SK-N-SH (cell line): ENCODE results near the gene PAPLN. TPM values are rescaled to one million over a fixed set of nuclear protein-coding genes. Genes with fewer than 3 reads are reported as not detected.

Experiments used
- CTCF ChIA-PET: fragments of 300-600, 350-600 bp; formaldehyde crosslinking; extraction: SDS; loops from one replicate; lab custom pipeline; 2021; lab: Yijun Ruan, JAX
- POLR2A ChIA-PET: fragments of 350-600 bp; sonication (Branson Sonifier 250); formaldehyde crosslinking; extraction: SDS; loops from one replicate; lab custom pipeline; 2020; ENCODE audit warnings: antibody characterized with exemption, inconsistent platforms; lab: Yijun Ruan, JAX
- DNase-seq: peaks from one replicate; pipeline ENCODE4 v3.0.0; 2012
- H2AFZ ChIP-seq: fragments of 200-600 bp; sonication (generic); 2 replicates; pipeline ENCODE4 v1.8.1; 2016; ENCODE audit warnings: antibody characterized with exemption, mild to moderate bottlenecking, low read depth
- H3F3A ChIP-seq: fragments of 200-600 bp; sonication (generic); replicated peaks from 2 replicates; pipeline ENCODE3; 2016; ENCODE audit warnings: antibody characterized with exemption, mild to moderate bottlenecking; ENCODE audit not compliant: insufficient read depth
- H3K27ac ChIP-seq, 2 experiments: fragments of 200-500 bp in 1 of 2; fragments of 200-600 bp in 1 of 2; sonication (Bioruptor generic) in 1 of 2; sonication (generic), shearing (Covaris generic) in 1 of 2; 2 replicates each; pipeline versions ENCODE4 v1.5.1 to v1.6.1; 2014 to 2016; ENCODE audit warnings: low read depth in 2 of 2, inconsistent platforms in 1 of 2, low read length in 1 of 2, mild to moderate bottlenecking in 1 of 2, mixed read lengths in 1 of 2
- H3K27me3 ChIP-seq: fragments of 200-600 bp; sonication (generic), shearing (Covaris generic); 2 replicates; pipeline ENCODE4 v1.6.1; 2016; ENCODE audit warnings: mixed run types; ENCODE audit not compliant: insufficient read depth
- H3K36me3 ChIP-seq, 2 experiments: fragments of 200-500 bp in 1 of 2; fragments of 200-600 bp in 1 of 2; sonication (Bioruptor generic) in 1 of 2; sonication (generic) in 1 of 2; replicated peaks in 1 of 2; 2 replicates each; pipeline versions ENCODE3 to v1.5.1; 2014 to 2016; ENCODE audit warnings: low read length in 1 of 2, mild to moderate bottlenecking in 1 of 2; ENCODE audit not compliant: insufficient read depth in 2 of 2, control insufficient read depth in 1 of 2
- H3K4me1 ChIP-seq, 2 experiments: fragments of 200-500 bp in 1 of 2; fragments of 200-600 bp in 1 of 2; sonication (Bioruptor generic) in 1 of 2; sonication (generic), shearing (Covaris generic) in 1 of 2; 2 replicates each; pipeline versions ENCODE4 v1.5.1 to v1.6.1; 2014 to 2016; ENCODE audit warnings: low read depth in 1 of 2, low read length in 1 of 2, mixed run types in 1 of 2; ENCODE audit not compliant: insufficient read depth in 2 of 2, control insufficient read depth in 1 of 2
- H3K4me2 ChIP-seq: fragments of 200-600 bp; sonication (generic), shearing (Covaris generic); 2 replicates; pipeline ENCODE4 v1.6.1; 2017; ENCODE audit warnings: mixed run types
- H3K4me3 ChIP-seq, 2 experiments: fragments of 200-500 bp in 1 of 2; fragments of 200-600 bp in 1 of 2; sonication (Bioruptor generic) in 1 of 2; sonication (generic), shearing (Covaris generic) in 1 of 2; 2 replicates each; pipeline versions ENCODE4 v1.5.1 to v1.8.1; 2014 to 2016; ENCODE audit warnings: low read depth in 2 of 2, inconsistent platforms in 1 of 2, low read length in 1 of 2, mild to moderate bottlenecking in 1 of 2, mixed read lengths in 1 of 2, moderate library complexity in 1 of 2
- H3K79me2 ChIP-seq: fragments of 200-600 bp; sonication (generic); 2 replicates; pipeline ENCODE4 v1.8.1; 2017; ENCODE audit warnings: mild to moderate bottlenecking; ENCODE audit not compliant: insufficient read depth
- H3K9ac ChIP-seq: fragments of 200-600 bp; sonication (generic); 2 replicates; pipeline ENCODE4 v1.6.1; 2017; ENCODE audit warnings: mixed run types
- H3K9me2 ChIP-seq: fragments of 200-600 bp; sonication (generic); 2 replicates; pipeline ENCODE4 v1.6.1; 2017; ENCODE audit warnings: mixed run types
- H3K9me3 ChIP-seq: fragments of 200-600 bp; sonication (generic); 2 replicates; pipeline ENCODE4 v1.6.1; 2017; ENCODE audit warnings: mixed run types, mild to moderate bottlenecking, moderate library complexity
- H4K20me1 ChIP-seq: fragments of 200-600 bp; sonication (generic); 2 replicates; pipeline ENCODE4 v1.6.1; 2017; ENCODE audit warnings: mild to moderate bottlenecking, mixed run types; ENCODE audit not compliant: insufficient read depth
- CHD2 ChIP-seq: fragments of 150-350 bp; IDR thresholded peaks from 2 replicates; pipeline ENCODE4 v1.6.1; 2018; ENCODE audit warnings: low read length; ENCODE audit not compliant: partially characterized antibody
- CTCF ChIP-seq: fragments of 200-600 bp; sonication (generic); IDR thresholded peaks from 2 replicates; pipeline ENCODE4 v1.6.1; 2017; ENCODE audit warnings: antibody characterized with exemption, mild to moderate bottlenecking, moderate library complexity
- ELF1 ChIP-seq: IDR thresholded peaks from 2 replicates; pipeline ENCODE4 v1.4.0; 2012
- EP300 ChIP-seq, 2 experiments: IDR thresholded peaks; 2 replicates each; pipeline versions ENCODE4 v1.4.0 to v1.6.1; 2012; ENCODE audit warnings: borderline replicate concordance in 1 of 2, low read depth in 1 of 2, low read length in 1 of 2
- EZH2phosphoT487 ChIP-seq: fragments of 200-600 bp; sonication (generic); IDR thresholded peaks from 2 replicates; pipeline ENCODE4 v1.6.1; 2017; ENCODE audit warnings: low read depth, mixed run types, mild to moderate bottlenecking, antibody characterized with exemption, moderate library complexity, borderline replicate concordance
- FOSL2 ChIP-seq: IDR thresholded peaks from 2 replicates; pipeline ENCODE4 v1.4.0; 2012; ENCODE audit warnings: low read depth, mild to moderate bottlenecking, moderate library complexity, borderline replicate concordance
- FOXM1 ChIP-seq: IDR thresholded peaks from 2 replicates; pipeline ENCODE4 v1.4.0; 2012; ENCODE audit warnings: low read depth, mild to moderate bottlenecking
- GABPA ChIP-seq: IDR thresholded peaks from 2 replicates; pipeline ENCODE4 v1.4.0; 2012; ENCODE audit warnings: low read depth, mild to moderate bottlenecking
- GATA2 ChIP-seq: sonication (generic); formaldehyde crosslinking; IDR thresholded peaks from 2 replicates; pipeline ENCODE4 v1.5.0; 2020; ENCODE audit warnings: mild to moderate bottlenecking, missing genetic modification reagents
- MXI1 ChIP-seq: IDR thresholded peaks from 2 replicates; pipeline ENCODE4 v1.6.1; 2012; ENCODE audit warnings: mild to moderate bottlenecking, low read depth, low read length, improper control_type of control experiment
- NFIC ChIP-seq: IDR thresholded peaks from 2 replicates; pipeline ENCODE4 v1.4.0; 2012; ENCODE audit warnings: borderline replicate concordance
- NRF1 ChIP-seq: IDR thresholded peaks from 2 replicates; pipeline ENCODE4 v1.6.1; 2012; ENCODE audit warnings: low read depth, mild to moderate bottlenecking, low read length
- PBX3 ChIP-seq: IDR thresholded peaks from 2 replicates; pipeline ENCODE4; 2012
- POLR2AphosphoS5 ChIP-seq: IDR thresholded peaks from 2 replicates; pipeline ENCODE4 v1.6.1; 2012; ENCODE audit warnings: low read depth, low read length
- RAD21 ChIP-seq: IDR thresholded peaks from 2 replicates; pipeline ENCODE4 v1.6.1; 2012; ENCODE audit warnings: mild to moderate bottlenecking, low read length
- REST ChIP-seq: IDR thresholded peaks from 2 replicates; pipeline ENCODE4 v1.6.1; 2012; ENCODE audit warnings: mild to moderate bottlenecking, low read depth, low read length, moderate library complexity
- RFX5 ChIP-seq: IDR thresholded peaks from 2 replicates; pipeline ENCODE4 v1.6.1; 2012; ENCODE audit warnings: mild to moderate bottlenecking, improper control_type of control experiment, low read length
- RXRA ChIP-seq: IDR thresholded peaks from 2 replicates; pipeline ENCODE4 v1.4.0; 2012; ENCODE audit warnings: low read depth, mild to moderate bottlenecking, borderline replicate concordance
- USF2 ChIP-seq: fragments of 150-350 bp; IDR thresholded peaks from 2 replicates; pipeline ENCODE4 v1.6.1; 2017; ENCODE audit warnings: antibody characterized with exemption, low read length, low read depth, borderline replicate concordance
- WGBS: methylation state at CpG from one replicate; pipeline ENCODE4 v1.1.6; 2017; ENCODE audit warnings: low lambda C conversion rate; 5-methylcytosine and 5-hydroxymethylcytosine counted together
- polyA plus RNA-seq, 3 experiments: library from polyadenylated mRNA; depleted of rRNA; stranded (reverse); fragments of >200 nt; gene quantifications; 2 replicates each; pipeline ENCODE4 v1.2.3, GENCODE V29; 2012
- TF ChIP-seq, protein P1 (sequence below): IDR thresholded peaks from 2 replicates; pipeline ENCODE4 v1.4.0; 2012; ENCODE audit warnings: low read depth

PAPLN gene
- polyA plus RNA-seq, 1 of the 3 experiments (the other 2 are of a cell fraction) = 0.13 TPM

DNA sequence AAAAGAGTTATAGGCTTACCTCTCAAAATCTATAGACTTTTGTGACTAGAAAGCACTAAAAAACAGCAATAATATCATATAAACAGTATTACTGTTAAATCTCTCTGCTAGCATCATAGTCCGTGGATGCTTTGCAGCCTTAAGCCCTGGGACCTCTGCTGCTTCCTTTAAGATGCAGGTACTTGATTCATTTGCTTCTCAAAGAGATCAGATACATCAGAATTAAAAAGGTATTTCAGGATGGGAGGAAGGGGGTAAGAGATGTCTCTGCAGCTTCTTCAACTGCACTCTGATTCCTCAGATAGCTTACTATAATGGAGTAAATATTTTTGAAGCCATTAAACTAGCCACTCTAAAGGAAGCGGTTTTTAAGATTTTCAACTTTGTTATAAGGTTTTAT, 49.3 kb downstream of the PAPLN start:
- no peak for DNase-seq
- H3K9me3 ChIP-seq = no peaks in the 10 kb centered on the region
- H3K4me2 ChIP-seq = no peak overlapping the region
- 89% methylated on average over 2 of the region's 2 CpGs for WGBS
- no peaks in the 10 kb centered on the region for H3K79me2 ChIP-seq
- H3K9ac ChIP-seq = no peak overlapping the region
- H3K9me2 ChIP-seq = no peaks in the 10 kb centered on the region
- POLR2A ChIA-PET = no interaction called here
- TF ChIP-seq POLR2AphosphoS5 (no peak), NRF1 (no peak), FOSL2 (no peak), GATA2 (CRISPR knock-in tag) (no peak), NFIC (no peak), ELF1 (no peak)
- TF ChIP-seq, protein P1, sequence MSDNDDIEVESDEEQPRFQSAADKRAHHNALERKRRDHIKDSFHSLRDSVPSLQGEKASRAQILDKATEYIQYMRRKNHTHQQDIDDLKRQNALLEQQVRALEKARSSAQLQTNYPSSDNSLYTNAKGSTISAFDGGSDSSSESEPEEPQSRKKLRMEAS = no peak
- TF ChIP-seq, all 33 proteins: peak for 0
- no peaks in the 10 kb centered on the region for H3K4me1 ChIP-seq
- H3K27ac ChIP-seq = no peak overlapping the region
- H3K4me3 ChIP-seq = no peak overlapping the region
- CTCF ChIA-PET = interaction anchor here (1.3 kb wide), 1 partner anchor 9 kb away, joined by 8 read pairs; no protein-coding TSS in a partner anchor
- H4K20me1 ChIP-seq = no peaks in the 10 kb centered on the region
- no peaks in the 10 kb centered on the region for H3F3A ChIP-seq
- no peak overlapping the region for H2AFZ ChIP-seq
- no peaks in the 10 kb centered on the region for H3K27me3 ChIP-seq
- peaks cover 34 to 42% of the 10 kb centered on the region in 2 experiments for H3K36me3 ChIP-seq

- Histone ChIP-seq H3K4me1 (no peaks in the 10 kb centered on the region), H3K9me2 (no peaks in the 10 kb centered on the region), H3K27ac (no peak overlapping the region), H3K36me3 (peaks cover 35 to 37% of the 10 kb centered on the region in 2 experiments), H2AFZ (no peak overlapping the region), H3K27me3 (no peaks in the 10 kb centered on the region), H4K20me1 (no peaks in the 10 kb centered on the region), H3K9me3 (no peaks in the 10 kb centered on the region), H3K79me2 (no peaks in the 10 kb centered on the region), H3F3A (no peaks in the 10 kb centered on the region), H3K9ac (no peak overlapping the region), H3K4me2 (no peak overlapping the region), H3K4me3 (no peak overlapping the region)
- no peak for DNase-seq
- TF ChIP-seq RFX5 (no peak), RXRA (no peak), RAD21 (no peak), GATA2 (CRISPR knock-in tag) (no peak), FOSL2 (no peak), REST (no peak), EZH2phosphoT487 (no peak), EP300 (IDR thresholded peaks at IDR 0.05; ENCODE audit: borderline replicate concordance in 1 of 2, low read depth in 1 of 2, low read length in 1 of 2) (no peak), GABPA (no peak), CTCF (no peak), FOXM1 (no peak), PBX3 (no peak), MXI1 (no peak), CHD2 (no peak), USF2 (no peak)
- TF ChIP-seq, protein P1 = no peak
- WGBS = 93% methylated on average over 5 of the region's 5 CpGs
- CTCF ChIA-PET = interaction anchor here (1.3 kb wide), 1 partner anchor 8 kb away, joined by 8 read pairs; no protein-coding TSS in a partner anchor
- POLR2A ChIA-PET = interaction anchor here (0.7 to 0.9 kb wide), 2 partner anchors 175 to 185 kb away, joined by 3 to 4 read pairs; no protein-coding TSS in a partner anchor
Measured at GRCh38 chr14:73287071-73287470, 49.8 kb downstream of the PAPLN start.
